ENCODE measurements around the gene C11orf91. TPM values are rescaled to one million over a fixed set of nuclear protein-coding genes. Genes with fewer than 3 reads are reported as not detected.
"Not testable (repeated sequence)": the region's sequence is repeated elsewhere in the genome, so short reads cannot be mapped to it uniquely, and the experiment has no call there.

Gene C11orf91
- total RNA-seq, 1 experiment from 2014 or later: 1.3 TPM

DNA sequence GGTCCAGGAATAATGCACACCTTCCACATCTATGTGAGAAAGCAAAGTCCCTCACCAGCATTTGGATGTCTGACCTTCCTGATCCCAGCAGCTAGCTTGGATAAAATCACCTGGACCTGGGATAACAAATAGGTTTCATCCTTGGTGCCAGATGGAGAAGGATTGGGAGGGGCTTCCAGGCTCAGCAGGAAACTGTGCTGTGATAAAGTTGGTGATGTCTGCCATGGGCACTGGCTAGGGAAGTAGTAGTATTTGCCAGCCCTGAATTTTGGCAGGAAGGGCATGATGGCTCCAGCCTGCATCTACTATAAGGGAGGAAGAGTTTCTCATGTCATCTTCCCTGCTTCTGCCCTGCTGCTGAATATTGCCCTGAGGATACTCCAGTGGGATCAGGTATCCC, 37.5 kb downstream of the C11orf91 start:
- TF ChIP-seq, protein P1, sequence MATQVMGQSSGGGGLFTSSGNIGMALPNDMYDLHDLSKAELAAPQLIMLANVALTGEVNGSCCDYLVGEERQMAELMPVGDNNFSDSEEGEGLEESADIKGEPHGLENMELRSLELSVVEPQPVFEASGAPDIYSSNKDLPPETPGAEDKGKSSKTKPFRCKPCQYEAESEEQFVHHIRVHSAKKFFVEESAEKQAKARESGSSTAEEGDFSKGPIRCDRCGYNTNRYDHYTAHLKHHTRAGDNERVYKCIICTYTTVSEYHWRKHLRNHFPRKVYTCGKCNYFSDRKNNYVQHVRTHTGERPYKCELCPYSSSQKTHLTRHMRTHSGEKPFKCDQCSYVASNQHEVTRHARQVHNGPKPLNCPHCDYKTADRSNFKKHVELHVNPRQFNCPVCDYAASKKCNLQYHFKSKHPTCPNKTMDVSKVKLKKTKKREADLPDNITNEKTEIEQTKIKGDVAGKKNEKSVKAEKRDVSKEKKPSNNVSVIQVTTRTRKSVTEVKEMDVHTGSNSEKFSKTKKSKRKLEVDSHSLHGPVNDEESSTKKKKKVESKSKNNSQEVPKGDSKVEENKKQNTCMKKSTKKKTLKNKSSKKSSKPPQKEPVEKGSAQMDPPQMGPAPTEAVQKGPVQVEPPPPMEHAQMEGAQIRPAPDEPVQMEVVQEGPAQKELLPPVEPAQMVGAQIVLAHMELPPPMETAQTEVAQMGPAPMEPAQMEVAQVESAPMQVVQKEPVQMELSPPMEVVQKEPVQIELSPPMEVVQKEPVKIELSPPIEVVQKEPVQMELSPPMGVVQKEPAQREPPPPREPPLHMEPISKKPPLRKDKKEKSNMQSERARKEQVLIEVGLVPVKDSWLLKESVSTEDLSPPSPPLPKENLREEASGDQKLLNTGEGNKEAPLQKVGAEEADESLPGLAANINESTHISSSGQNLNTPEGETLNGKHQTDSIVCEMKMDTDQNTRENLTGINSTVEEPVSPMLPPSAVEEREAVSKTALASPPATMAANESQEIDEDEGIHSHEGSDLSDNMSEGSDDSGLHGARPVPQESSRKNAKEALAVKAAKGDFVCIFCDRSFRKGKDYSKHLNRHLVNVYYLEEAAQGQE (IDR thresholded peaks at IDR 0.05; ENCODE audit: insufficient read depth in 1 of 2, low read depth in 2 of 2, low read length in 1 of 2): no peak
- no peak for TF ChIP-seq TCF7L2 (IDR thresholded peaks at IDR 0.05; ENCODE audit: low read depth, low read length)
- no peak for TF ChIP-seq SIN3A (IDR thresholded peaks at IDR 0.05; ENCODE audit: borderline replicate concordance, insufficient read depth, low read depth, low read length)
- TF ChIP-seq, protein P2, sequence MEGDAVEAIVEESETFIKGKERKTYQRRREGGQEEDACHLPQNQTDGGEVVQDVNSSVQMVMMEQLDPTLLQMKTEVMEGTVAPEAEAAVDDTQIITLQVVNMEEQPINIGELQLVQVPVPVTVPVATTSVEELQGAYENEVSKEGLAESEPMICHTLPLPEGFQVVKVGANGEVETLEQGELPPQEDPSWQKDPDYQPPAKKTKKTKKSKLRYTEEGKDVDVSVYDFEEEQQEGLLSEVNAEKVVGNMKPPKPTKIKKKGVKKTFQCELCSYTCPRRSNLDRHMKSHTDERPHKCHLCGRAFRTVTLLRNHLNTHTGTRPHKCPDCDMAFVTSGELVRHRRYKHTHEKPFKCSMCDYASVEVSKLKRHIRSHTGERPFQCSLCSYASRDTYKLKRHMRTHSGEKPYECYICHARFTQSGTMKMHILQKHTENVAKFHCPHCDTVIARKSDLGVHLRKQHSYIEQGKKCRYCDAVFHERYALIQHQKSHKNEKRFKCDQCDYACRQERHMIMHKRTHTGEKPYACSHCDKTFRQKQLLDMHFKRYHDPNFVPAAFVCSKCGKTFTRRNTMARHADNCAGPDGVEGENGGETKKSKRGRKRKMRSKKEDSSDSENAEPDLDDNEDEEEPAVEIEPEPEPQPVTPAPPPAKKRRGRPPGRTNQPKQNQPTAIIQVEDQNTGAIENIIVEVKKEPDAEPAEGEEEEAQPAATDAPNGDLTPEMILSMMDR (IDR thresholded peaks at IDR 0.05): no peak
- no peak for TF ChIP-seq POLR2AphosphoS5 (IDR thresholded peaks at IDR 0.05; ENCODE audit: low read depth, low read length)
- no peak overlapping the region for H3K4me3 ChIP-seq (ENCODE audit: low read depth in 2 of 2, low read length in 2 of 2)
- ATAC-seq (no peak), DNase-seq (ENCODE audit: low read depth, low spot score) (no peak)
- no TSS peak for BruUV-seq (replicated peaks)
- ChIA-PET POLR2A (no interaction called here), CTCF (no interaction called here)
- H3K27ac ChIP-seq (ENCODE audit: low read length): no peak overlapping the region
- no peaks in the 10 kb centered on the region for H3K4me1 ChIP-seq (ENCODE audit: control insufficient read depth, insufficient read depth, low read length)
- H3K27me3 ChIP-seq (ENCODE audit: control insufficient read depth, insufficient read depth, low read length): no peaks in the 10 kb centered on the region
- intact Hi-C loops (cut with micrococcal nuclease; ENCODE audit: unreplicated experiment) (no loop called here), in situ Hi-C loops (cut with HindIII; ENCODE audit: low pct_unique_long_range_greater_than_20kb, low sequenced_read_pairs) (no loop called here)
- H3K9me3 ChIP-seq (ENCODE audit: control insufficient read depth, insufficient read depth, low read depth, low read length): no peaks in the 10 kb centered on the region
- H3K36me3 ChIP-seq (ENCODE audit: control insufficient read depth, insufficient read depth, low read length): no peaks in the 10 kb centered on the region

DNA sequence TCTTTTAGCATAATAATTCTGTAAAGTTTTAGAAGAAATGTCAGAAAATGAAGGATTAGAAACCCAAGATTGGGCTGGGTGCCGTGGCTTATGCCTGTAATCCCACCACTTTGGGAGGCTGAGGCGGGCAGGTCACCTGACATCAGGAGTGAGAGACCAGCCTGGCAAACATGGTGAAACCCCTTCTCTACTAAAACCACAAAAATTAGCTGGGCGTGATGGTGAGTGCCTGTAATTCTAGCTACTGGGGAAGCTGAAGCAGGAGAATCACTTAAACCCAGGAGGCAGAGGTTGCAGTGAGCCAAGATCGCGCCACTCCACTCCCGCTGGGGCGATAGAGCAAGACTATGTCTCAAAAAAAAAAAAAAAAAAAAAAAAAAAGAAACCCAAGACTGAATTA, 39.1 kb downstream of the C11orf91 start:
- POLR2A ChIA-PET: interaction anchor here (0.7 kb wide), 1 partner anchor 20 kb away, joined by 4 read pairs; no protein-coding TSS in a partner anchor
- CTCF ChIA-PET; H3K9me3 ChIP-seq (ENCODE audit: control insufficient read depth, insufficient read depth, low read depth, low read length); H3K36me3 ChIP-seq (ENCODE audit: control insufficient read depth, insufficient read depth, low read length); ATAC-seq; H3K27ac ChIP-seq (ENCODE audit: low read length); BruUV-seq (replicated peaks); H3K4me3 ChIP-seq (ENCODE audit: low read depth in 2 of 2, low read length in 2 of 2); intact Hi-C loops (cut with micrococcal nuclease; ENCODE audit: unreplicated experiment); in situ Hi-C loops (cut with HindIII; ENCODE audit: low pct_unique_long_range_greater_than_20kb, low sequenced_read_pairs); DNase-seq (ENCODE audit: low read depth, low spot score); H3K27me3 ChIP-seq (ENCODE audit: control insufficient read depth, insufficient read depth, low read length); H3K4me1 ChIP-seq (ENCODE audit: control insufficient read depth, insufficient read depth, low read length): not testable (repeated sequence)

DNA sequence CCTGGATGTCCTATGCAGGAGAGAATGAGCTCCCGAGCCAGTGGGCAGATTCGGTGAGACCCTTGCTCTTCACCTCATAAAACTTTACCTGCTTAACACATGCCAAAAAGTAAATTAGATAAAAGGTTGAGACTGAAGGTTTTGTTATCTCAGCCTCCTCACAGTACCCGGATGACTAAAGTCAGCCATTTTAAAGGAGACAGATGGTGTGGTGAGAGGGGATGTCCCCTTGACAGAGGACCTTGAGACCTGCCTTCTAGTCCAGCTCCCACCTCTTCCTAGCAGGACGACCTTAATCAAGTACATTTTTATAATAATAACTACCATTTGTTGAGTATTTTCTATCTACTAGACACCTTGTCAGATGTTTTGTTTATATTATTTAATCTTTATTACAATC, 39.7 kb downstream of the C11orf91 start:
- intact Hi-C loops (cut with micrococcal nuclease; ENCODE audit: unreplicated experiment): no loop called here
- no peaks in the 10 kb centered on the region for H3K27me3 ChIP-seq (ENCODE audit: control insufficient read depth, insufficient read depth, low read length)
- ChIA-PET POLR2A (interaction anchor here (0.7 kb wide), 1 partner anchor 19 kb away, joined by 4 read pairs; no protein-coding TSS in a partner anchor), CTCF (no interaction called here)
- no peak for DNase-seq (ENCODE audit: low read depth, low spot score)
- in situ Hi-C loops (cut with HindIII; ENCODE audit: low pct_unique_long_range_greater_than_20kb, low sequenced_read_pairs): no loop called here
- H3K4me3 ChIP-seq (ENCODE audit: low read depth in 2 of 2, low read length in 2 of 2): no peak overlapping the region
- TF ChIP-seq POLR2AphosphoS5 (IDR thresholded peaks at IDR 0.05; ENCODE audit: low read depth, low read length) (no peak), TCF7L2 (IDR thresholded peaks at IDR 0.05; ENCODE audit: low read depth, low read length) (no peak), SIN3A (IDR thresholded peaks at IDR 0.05; ENCODE audit: borderline replicate concordance, insufficient read depth, low read depth, low read length) (no peak)
- TF ChIP-seq, protein P2 (IDR thresholded peaks at IDR 0.05): no peak
- TF ChIP-seq, protein P1 (IDR thresholded peaks at IDR 0.05; ENCODE audit: insufficient read depth in 1 of 2, low read depth in 2 of 2, low read length in 1 of 2): no peak
- H3K27ac ChIP-seq (ENCODE audit: low read length): no peak overlapping the region
- no peak for ATAC-seq
- no peaks in the 10 kb centered on the region for H3K9me3 ChIP-seq (ENCODE audit: control insufficient read depth, insufficient read depth, low read depth, low read length)
- BruUV-seq (replicated peaks): no TSS peak
- no peaks in the 10 kb centered on the region for H3K4me1 ChIP-seq (ENCODE audit: control insufficient read depth, insufficient read depth, low read length)
- H3K36me3 ChIP-seq (ENCODE audit: control insufficient read depth, insufficient read depth, low read length): no peaks in the 10 kb centered on the region
